ENCODE measurements around the gene CD22. TPM values are rescaled to one million over a fixed set of nuclear protein-coding genes. Genes with fewer than 3 reads are reported as not detected.

The CD22 gene
- total and polyA plus RNA-seq, 2 of the 8 experiments (the other 6 are each of a cell fraction or from before 2014, with no cell fraction given): 0.06 to 0.60 TPM

DNA sequence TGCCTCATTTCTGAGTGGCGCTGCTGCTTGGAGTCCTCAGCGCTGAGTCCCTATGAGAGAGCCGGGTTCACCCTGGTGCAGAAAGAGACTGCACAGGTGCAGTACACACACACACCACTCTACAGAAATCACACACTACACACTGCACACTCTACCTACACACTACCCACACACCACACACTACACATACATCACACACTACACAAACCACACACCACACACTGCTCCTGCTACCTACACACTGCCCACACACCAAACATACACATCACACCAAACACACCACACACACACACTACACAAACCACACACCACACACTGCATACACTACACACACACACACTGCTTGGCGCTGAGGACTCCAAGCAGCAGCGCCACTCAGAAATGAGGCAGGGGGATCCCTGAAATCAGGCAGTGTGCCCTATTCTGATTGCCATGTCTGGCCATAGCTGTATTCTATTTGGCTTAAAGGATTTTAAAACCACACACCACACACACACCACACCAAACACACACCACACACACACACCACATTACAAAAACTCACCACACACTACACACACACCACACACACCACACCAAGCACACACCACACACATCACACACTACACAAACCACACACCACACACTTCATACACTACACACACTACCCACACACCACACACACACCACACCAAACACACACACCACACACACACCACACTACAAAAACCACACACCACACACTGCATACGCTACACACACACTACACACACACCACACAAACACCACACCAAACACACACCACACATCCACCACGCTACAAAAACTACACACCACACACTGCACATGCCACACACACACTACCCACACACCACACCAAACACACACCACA is 32.1 kb upstream of the CD22 start (continued):
- TF ChIP-seq POLR2AphosphoS5 (IDR thresholded peaks at IDR 0.05; ENCODE audit: low read depth, low read length) (no peak), KDM4A (IDR thresholded peaks at IDR 0.05; ENCODE audit: low read depth, low read length, severe bottlenecking) (no peak), RXRA (IDR thresholded peaks at IDR 0.05; ENCODE audit: insufficient read depth, low read depth, low read length) (no peak), SIX5 (IDR thresholded peaks at IDR 0.05; ENCODE audit: low read depth, low read length) (no peak), SUZ12 (IDR thresholded peaks at IDR 0.05; ENCODE audit: low read length) (no peak), RNF2 (IDR thresholded peaks at IDR 0.05; ENCODE audit: borderline replicate concordance, low read depth, low read length, missing control alignments, poor library complexity, severe bottlenecking) (no peak), POU5F1 (IDR thresholded peaks at IDR 0.05; ENCODE audit: low read depth, low read length) (no peak), ZNF274 (IDR thresholded peaks at IDR 0.05; ENCODE audit: borderline replicate concordance, extremely low read depth, low read length) (no peak), BRCA1 (IDR thresholded peaks at IDR 0.05; ENCODE audit: low read depth, low read length) (no peak), SP4 (IDR thresholded peaks at IDR 0.05; ENCODE audit: low read length) (no peak)
- TF ChIP-seq, protein P1, sequence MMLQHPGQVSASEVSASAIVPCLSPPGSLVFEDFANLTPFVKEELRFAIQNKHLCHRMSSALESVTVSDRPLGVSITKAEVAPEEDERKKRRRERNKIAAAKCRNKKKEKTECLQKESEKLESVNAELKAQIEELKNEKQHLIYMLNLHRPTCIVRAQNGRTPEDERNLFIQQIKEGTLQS (IDR thresholded peaks at IDR 0.05; ENCODE audit: insufficient read depth, low read depth, low read length): no peak

All from H1 (cell line).